Cardiac septum (tissue), 1 donor: ENCODE results near the gene SLC4A4. TPM values are rescaled to one million over a fixed set of nuclear protein-coding genes. Genes with fewer than 3 reads are reported as not detected.

Experiments
- DNase-seq: peaks from one replicate; pipeline ENCODE4 v3.0.0-alpha.2; 2020; ENCODE audit warnings: low spot score
- intact Hi-C: fragments of 100-400 bp; cut with DNase I; formaldehyde crosslinking; loops from one replicate; pipeline ENCODE4 v1.14.0; 2022
- total RNA-seq: library from RNA; stranded (reverse); fragmentation: NEBNext Ultra II Directional; extraction: Animal tissue kit (Norgen Biotek cat#: 25700); gene quantifications from one replicate; pipeline ENCODE4 v1.2.1, GENCODE V29; 2021
- donor health status: DM: no; HTN: no; CAD: no.

Gene SLC4A4
- total RNA-seq, 1 donor from 2014 or later = 22.0 TPM

DNA sequence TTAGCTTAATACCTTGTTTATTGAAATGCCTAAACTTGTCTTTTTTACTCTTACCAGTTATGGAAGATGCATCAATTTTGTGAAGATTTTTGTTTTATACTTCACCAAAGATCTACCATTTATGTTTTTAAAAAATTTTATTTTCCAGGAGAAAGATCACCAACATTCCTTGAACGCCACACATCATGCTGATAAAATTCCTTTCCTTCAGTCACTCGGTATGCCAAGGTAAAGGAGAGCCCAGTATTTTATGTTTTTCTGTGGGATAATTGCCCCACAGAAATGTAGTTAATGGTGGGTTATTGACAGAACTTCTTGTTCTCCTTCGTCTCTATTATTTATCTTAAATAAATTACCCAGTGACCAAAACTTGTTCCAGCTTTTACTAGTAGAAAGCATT, 228.0 kb downstream of the SLC4A4 start:
- no peak for DNase-seq
- intact Hi-C loops = no loop called here

GRCh38 chr4:71568131-71568530, 229.3 kb downstream of the SLC4A4 start:
- DNase-seq = no peak
- intact Hi-C loops = no loop called here

DNA sequence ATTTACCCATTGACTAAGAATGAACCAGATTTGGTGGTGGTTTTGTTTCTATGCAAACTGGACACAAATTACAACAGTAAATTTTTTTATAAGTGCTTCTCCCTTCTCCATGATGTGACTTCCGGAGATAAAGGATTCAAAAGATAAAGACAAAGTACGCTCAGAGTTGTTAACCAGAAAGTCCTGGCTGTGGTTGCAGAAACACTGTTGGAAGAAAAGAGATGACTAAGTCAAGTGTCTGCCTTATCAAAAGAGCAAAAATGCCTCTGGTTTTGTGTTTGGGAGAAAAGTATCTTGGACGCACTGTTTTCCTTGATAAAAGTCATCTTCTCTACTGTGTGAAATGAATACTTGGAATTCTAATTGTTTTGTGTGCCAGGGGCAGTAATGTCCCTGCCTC, 231.7 kb downstream of the SLC4A4 start:
- intact Hi-C loops = no loop called here
- no peak for DNase-seq

GRCh38 chr4:71571346-71571745, 232.5 kb downstream of the SLC4A4 start:
- intact Hi-C loops = no loop called here
- DNase-seq = no peak

DNA sequence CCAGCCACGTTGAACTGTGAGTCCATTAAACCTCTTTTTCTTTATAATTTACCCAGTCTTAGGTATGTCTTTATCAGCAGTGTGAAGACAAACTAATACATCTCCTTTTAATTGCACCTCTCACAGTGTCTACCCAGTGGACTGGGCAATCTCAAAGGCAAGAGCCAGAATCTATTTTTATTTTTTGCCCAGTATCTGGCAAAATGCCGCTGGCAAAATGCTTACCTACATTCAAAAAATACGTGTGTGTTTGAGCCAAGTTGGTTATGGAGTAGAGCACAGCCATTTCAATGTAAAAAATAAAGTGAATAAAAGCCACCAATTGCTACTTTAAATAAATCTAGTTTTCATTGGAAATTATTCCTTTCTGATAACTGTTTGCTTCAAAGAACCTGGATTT, 245.2 kb downstream of the SLC4A4 start:
- no peak for DNase-seq
- intact Hi-C loops = no loop called here

GRCh38 chr4:71584585-71584984, 245.8 kb downstream of the SLC4A4 start:
- intact Hi-C loops = no loop called here
- no peak for DNase-seq

DNA sequence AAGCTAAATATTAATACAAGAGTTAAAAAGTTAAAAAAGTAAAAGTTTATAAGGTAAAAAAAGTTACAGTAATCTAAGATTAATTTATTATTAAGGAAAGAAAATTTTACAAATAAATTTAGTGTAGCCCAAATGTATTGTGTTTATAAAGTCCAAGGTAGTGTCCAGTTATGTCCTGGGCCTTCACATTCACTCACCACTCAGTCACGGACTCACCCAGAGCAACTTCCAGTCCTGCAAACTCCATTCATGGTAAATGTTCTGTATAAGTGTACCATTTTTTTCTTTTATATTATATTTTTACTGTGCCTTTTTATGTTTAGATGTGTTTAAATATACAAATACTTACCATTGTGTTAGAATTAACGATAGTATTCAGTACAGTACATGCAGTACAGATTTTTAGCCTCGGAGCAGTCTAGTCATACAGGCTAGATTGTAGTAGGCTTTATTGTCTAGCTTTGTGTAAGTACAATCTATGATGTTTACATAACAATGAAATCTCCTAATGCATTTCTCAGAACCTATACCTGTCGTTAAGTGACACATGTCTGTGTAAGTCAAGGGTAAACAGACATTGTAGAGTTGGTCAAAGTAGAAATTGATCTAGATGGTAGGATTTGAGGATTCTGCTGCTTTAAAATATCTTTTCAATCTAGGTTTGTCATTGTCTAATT, 247.4 kb downstream of the SLC4A4 start:
- intact Hi-C loops = no loop called here
- no peak for DNase-seq

DNA sequence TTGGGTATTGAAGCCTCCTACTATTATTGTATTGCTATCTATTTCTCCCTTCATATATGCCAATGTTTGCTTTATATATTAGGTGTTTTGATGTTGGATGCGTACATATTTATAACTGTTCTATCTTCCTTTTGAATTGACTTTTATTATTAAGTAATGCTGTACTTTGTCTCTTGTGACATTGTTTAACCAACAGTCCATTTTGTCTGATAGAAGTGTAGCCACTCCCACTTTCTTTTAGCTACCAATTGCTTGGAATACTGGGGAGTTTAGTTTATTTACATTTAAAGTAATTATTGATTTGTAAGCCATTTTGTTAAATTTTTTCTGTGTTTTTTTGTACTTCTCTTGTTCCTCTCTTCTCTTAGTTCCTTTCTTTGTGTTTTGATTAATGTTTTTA, 249.2 kb downstream of the SLC4A4 start:
- no peak for DNase-seq
- intact Hi-C loops = no loop called here

DNA sequence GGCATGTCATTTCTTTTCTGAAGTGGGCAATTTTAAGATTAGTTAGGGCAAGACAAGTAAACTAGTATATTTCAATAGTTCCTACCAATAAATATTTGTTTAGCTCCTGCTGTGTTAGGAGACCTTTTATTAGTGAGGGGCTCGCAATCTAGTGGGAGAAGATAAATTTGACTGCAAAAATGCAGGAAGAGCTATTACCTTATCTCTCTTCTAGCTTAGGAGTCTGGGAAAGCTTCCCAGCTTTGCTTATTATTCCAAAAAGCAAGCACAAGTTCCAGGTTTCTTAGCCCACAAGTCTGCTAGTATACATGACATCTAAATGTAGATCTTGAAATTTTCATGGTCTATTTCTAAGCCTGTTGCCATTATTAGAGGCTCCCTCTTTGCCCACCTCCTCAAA, 254.0 kb downstream of the SLC4A4 start:
- intact Hi-C loops = no loop called here
- no peak for DNase-seq

DNA sequence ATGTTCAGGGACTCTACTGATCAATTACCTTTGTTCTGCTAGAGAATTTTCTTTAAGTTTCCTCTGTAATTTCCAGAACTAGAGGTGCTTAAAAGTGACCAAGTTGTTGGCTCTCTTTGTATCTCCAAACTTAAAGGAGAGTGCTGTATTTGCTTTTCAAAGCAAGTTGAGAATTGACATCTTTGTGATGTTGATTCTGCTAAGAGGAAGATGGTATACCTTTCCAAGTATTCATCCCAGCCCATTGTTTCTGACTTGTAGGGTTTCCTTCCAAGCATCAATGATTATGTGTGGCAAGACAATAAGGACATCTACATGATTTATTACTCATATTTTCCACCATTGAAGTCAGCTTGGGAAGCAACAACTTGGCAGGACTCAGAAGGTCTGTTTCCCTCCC, 254.5 kb downstream of the SLC4A4 start:
- intact Hi-C loops = no loop called here
- no peak for DNase-seq

- intact Hi-C loops = no loop called here
- DNase-seq = no peak
These were observed 256.8 kb downstream of the SLC4A4 start for GRCh38 chr4:71595576-71596108.

DNA sequence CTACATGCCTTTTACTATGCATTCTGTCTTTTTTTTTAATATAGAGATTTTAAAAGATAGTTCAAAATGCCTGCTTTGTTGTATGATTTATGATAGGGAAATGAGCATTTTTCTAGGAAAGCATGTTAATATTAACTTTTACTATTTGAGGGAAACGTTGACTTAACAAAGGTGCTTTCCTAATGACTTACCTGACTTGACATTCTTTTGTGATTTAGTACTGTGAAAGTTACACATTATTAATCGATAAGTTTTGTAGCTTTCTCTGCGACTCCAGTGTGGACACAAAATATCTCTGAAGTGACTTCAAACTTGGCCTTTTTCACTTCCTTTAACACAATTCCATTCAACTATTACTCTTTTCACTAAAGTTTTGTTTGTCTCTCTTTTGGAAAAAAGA, 260.8 kb downstream of the SLC4A4 start:
- intact Hi-C loops = no loop called here
- no peak for DNase-seq

DNA sequence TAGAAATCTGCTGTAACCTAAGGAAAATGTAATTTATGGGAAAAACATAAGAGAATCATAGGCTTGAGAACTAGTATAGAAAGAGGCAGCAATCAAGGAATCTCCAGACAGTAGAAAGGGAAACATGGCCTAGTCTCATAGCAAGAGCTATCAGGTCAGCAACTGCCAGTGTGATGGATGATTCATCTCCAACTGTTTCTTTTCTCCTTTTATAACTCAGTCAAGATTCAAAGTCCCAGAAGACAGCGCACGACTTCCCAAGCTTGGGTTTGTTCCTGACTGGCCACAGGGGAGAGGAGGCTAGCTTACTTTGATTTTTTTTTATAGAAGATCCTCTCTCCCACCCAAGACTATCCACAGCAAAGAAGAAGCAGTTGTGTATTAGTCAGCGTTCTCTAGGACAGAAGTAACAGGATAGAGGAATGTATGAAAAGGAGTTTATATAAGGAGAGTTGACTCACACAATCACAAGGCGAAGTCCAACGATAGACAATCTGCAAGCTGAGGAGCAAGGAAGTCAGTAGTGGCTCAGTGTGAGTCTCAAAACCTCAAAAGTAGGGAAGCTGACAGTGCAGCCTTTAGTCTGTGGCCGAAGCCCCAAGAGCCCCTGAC, 263.6 kb downstream of the SLC4A4 start:
- intact Hi-C loops = no loop called here
- DNase-seq = no peak

DNA sequence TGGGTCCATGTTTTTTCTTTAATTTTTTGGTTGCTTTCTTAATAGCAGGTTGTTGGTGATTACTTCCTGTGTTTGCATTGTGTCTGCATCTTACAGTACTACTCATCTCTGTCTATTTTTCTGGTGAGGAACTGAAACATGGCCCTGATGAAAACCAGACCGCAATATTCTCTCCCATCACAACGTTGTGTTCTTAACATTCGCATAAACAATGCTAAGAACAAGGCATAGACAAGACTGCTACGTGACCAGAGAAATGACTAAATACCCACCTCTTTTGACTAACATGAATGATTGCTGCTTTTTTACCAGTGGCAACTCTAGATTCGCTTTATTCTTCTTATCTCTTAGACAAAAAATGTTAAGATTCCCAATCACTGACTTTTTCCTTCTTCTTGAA, 266.0 kb downstream of the SLC4A4 start:
- intact Hi-C loops = no loop called here
- DNase-seq = no peak

GRCh38 chr4:71607109-71607508, 268.3 kb downstream of the SLC4A4 start:
- no peak for DNase-seq
- intact Hi-C loops = no loop called here

DNA sequence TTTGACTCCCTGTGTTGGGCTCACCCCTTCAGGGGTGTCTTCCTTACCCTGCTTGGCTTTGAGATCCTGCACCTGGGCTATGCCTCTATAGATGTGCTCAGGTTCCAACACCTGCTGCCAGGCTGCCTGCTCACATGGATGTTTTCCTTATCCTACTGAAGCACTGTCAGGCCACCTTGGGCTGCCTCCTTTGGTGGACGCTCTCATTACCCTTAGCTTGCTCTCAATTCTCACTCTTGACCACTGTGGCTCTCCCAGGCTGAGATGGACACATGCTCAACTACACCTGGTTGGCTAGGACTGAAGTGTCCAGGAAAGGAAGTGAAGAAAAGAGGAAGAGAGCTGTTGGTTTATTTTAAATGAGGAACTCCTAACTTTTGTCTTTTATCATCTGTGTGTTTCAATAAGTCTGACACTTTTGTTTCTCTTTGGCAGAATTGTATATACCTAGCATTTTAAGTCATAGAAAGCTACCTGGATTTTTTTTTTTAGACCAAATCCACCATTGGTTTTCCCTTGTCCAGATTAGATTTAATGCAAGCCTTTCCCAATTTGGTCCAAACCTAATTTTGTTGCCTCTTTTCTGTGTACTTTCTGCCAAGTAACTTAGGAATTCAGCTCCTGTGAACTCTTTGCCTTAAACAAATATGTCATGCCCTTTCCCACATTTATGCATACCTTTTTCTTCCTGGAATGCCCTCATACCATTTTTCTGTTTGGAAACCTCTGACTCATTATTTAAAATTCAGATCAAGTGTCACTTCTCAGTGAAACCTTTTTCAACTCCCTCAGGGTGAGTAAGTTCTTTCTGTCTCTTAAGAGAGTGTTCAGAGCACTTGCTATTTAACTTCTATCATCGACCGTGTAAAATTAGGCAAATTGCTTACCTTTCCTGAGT, 269.2 kb downstream of the SLC4A4 start:
- intact Hi-C loops = no loop called here
- DNase-seq = no peak

DNA sequence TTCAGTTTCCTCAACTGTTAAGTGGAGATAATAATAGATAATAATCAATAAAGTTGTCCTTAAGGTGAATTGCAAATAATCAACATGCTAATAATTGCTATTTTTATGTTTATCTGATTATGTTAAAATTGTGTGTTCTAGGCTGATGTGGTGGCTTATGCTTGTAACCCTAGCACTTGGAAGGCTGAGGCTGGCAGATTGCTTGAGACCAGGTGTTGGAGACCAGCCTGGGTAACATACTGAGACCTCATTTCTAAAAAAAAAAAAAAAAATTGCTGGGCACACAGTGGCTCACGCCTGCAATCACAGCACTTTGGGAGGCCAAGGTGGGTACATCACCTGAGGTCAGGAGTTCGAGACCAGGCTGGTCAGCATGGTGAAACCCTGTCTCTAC, 269.9 kb downstream of the SLC4A4 start:
- intact Hi-C loops = no loop called here
- no peak for DNase-seq

- DNase-seq = no peak
- intact Hi-C loops = no loop called here
These were observed 270.3 kb downstream of the SLC4A4 start for GRCh38 chr4:71609167-71609566.

DNA sequence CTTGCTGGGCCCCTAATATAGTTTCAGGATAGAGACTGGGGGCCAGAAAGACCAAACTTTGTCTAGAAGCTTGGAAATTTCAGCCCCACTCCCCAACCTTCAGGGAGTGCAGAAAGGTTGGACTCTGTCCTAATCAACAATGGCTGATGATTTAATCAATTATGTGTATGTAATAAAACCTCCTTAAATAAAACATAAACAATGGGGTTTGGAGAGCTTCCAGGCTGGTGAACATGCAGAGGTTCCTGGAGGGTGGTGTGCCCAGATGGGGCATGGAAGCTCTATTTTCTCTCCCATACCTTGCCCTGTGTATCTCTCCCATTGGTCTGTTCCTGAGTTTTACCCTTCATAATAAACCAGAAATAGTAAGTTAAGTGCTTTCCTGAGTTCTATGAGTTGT, 270.8 kb downstream of the SLC4A4 start:
- intact Hi-C loops = no loop called here
- no peak for DNase-seq

DNA sequence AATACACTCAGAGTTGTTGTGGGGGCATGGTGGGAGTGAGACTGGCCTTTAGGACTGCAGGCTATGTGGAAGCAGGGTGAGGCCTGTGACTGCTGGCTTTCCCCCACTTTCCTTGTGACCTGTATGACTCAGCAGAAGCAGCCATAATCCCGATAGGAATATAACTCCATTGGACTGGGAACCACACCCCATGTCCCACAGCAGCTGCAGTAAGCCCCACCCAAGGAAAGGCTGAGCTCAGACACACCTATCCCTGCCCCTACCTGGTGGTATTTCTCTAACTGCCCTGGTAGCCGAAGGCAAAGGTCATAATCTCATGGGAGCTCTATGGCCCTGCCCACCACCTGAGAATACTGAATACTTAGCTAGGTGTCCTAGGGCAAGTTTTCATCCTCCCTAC, 275.8 kb downstream of the SLC4A4 start:
- intact Hi-C loops = no loop called here
- no peak for DNase-seq
